Endothelial cell of umbilical vein (primary cell): Measurements from ENCODE around the gene ADGRB2. TPM values are rescaled to one million over a fixed set of nuclear protein-coding genes. Genes with fewer than 3 reads are reported as not detected.

ENCODE experiments used
- BruUV-seq: library from RNA; stranded (reverse); fragments of 400-500 nt; replicated peaks from 2 replicates; lab custom pipeline; 2021; lab: Mats Ljungman, UMichigan
- CTCF ChIA-PET: fragments of 300-600, 350-600 bp; sonication (Branson Sonifier 250); formaldehyde crosslinking; loops from one replicate; lab custom pipeline; 2021; ENCODE audit warnings: antibody characterized with exemption, inconsistent platforms; lab: Charles Lee
- POLR2A ChIA-PET: fragments of 300-600, 350-600 bp; sonication (Branson Sonifier 250); formaldehyde crosslinking; loops from one replicate; lab custom pipeline; 2021; ENCODE audit warnings: antibody characterized with exemption, inconsistent platforms; lab: Charles Lee
- DNase-seq: peaks from one replicate; pipeline ENCODE4 v3.0.0-alpha.2; 2011; ENCODE audit warnings: low read depth, low spot score
- FAIRE-seq: peaks from 2 replicates; lab custom pipeline; 2011; peaks lifted over from hg19 to GRCh38; lab: Jason Lieb, UNC
- H2AFZ ChIP-seq: 2 replicates; pipeline ENCODE4 v1.6.0; 2012; ENCODE audit warnings: low read depth, low read length, control low read depth, inconsistent platforms
- H3K27ac ChIP-seq: 2 replicates; pipeline ENCODE4 v1.5.1; 2011; ENCODE audit warnings: low read depth, mild to moderate bottlenecking, control low read depth, low read length, moderate library complexity; ENCODE audit not compliant: insufficient read depth
- H3K27me3 ChIP-seq, 2 experiments: 2 replicates each; pipeline versions ENCODE4 v1.6.0 to v1.6.1; 2011; ENCODE audit warnings: low read length in 2 of 2, mixed read lengths in 1 of 2; ENCODE audit not compliant: control insufficient read depth in 2 of 2, insufficient read depth in 2 of 2
- H3K36me3 ChIP-seq, 2 experiments: 2 replicates in 1 of 2; 3 replicates in 1 of 2; pipeline ENCODE4 v1.5.1; 2011; ENCODE audit warnings: low read length in 2 of 2, mild to moderate bottlenecking in 1 of 2, moderate library complexity in 1 of 2; ENCODE audit not compliant: control insufficient read depth in 2 of 2, insufficient read depth in 2 of 2; ENCODE audit errors: extremely low read depth in 1 of 2
- H3K4me1 ChIP-seq: 3 replicates; pipeline ENCODE4 v1.5.1; 2011; ENCODE audit warnings: mild to moderate bottlenecking, low read length; ENCODE audit not compliant: control insufficient read depth, insufficient read depth; ENCODE audit errors: extremely low read depth
- H3K4me2 ChIP-seq: 2 replicates; pipeline ENCODE4 v1.6.1; 2011; ENCODE audit warnings: low read length, control low read depth, mixed read lengths; ENCODE audit not compliant: insufficient read depth
- H3K4me3 ChIP-seq, 3 experiments: fragments of 200-600 bp in 1 of 3; sonication (generic), shearing (Covaris generic) in 1 of 3; replicated peaks in 1 of 3; 2 replicates each; pipeline ENCODE4 v1.5.1; 2011 to 2016; ENCODE audit warnings: control low read depth in 3 of 3, low read length in 3 of 3, mild to moderate bottlenecking in 2 of 3, inconsistent platforms in 1 of 3, low read depth in 1 of 3, moderate library complexity in 1 of 3; ENCODE audit not compliant: insufficient read depth in 1 of 3
- H3K79me2 ChIP-seq: 2 replicates; pipeline ENCODE4 v1.6.0; 2012; ENCODE audit warnings: low read length, inconsistent platforms; ENCODE audit not compliant: control insufficient read depth, insufficient read depth
- H3K9ac ChIP-seq: replicated peaks from 2 replicates; pipeline ENCODE3; 2011; ENCODE audit warnings: low read length, control low read depth; ENCODE audit not compliant: insufficient read depth; ENCODE audit errors: extremely low read depth
- H3K9me1 ChIP-seq: replicated peaks from 3 replicates; pipeline ENCODE4 v1.6.0; 2011; ENCODE audit warnings: mild to moderate bottlenecking, low read length; ENCODE audit not compliant: control insufficient read depth, insufficient read depth; ENCODE audit errors: extremely low read depth
- H3K9me3 ChIP-seq: replicated peaks from 2 replicates; pipeline ENCODE4 v1.5.1; 2012; ENCODE audit warnings: low read length, inconsistent platforms; ENCODE audit not compliant: control insufficient read depth, insufficient read depth
- H4K20me1 ChIP-seq: replicated peaks from 2 replicates; pipeline ENCODE3; 2011; ENCODE audit warnings: mild to moderate bottlenecking, low read length; ENCODE audit not compliant: control insufficient read depth, insufficient read depth; ENCODE audit errors: extremely low read depth
- CTCF ChIP-seq, 2 donors: IDR thresholded peaks; 1 replicate in 1 of 2; 2 replicates in 1 of 2; pipeline ENCODE4 v1.5.1; 2011; ENCODE audit warnings: low read length in 2 of 2, mild to moderate bottlenecking in 2 of 2, moderate library complexity in 2 of 2, control low read depth in 1 of 2, inconsistent platforms in 1 of 2, low read depth in 1 of 2; ENCODE audit not compliant: insufficient read depth in 1 of 2; ENCODE audit errors: extremely low read depth in 1 of 2
- EZH2 ChIP-seq: IDR thresholded peaks from 2 replicates; pipeline ENCODE4 v1.6.1; 2012; ENCODE audit warnings: borderline replicate concordance, low read depth, mild to moderate bottlenecking, moderate library complexity, low read length, inconsistent platforms; ENCODE audit not compliant: severe bottlenecking
- FOS ChIP-seq: IDR thresholded peaks from 2 replicates; pipeline ENCODE4 v1.6.1; 2011; ENCODE audit warnings: mild to moderate bottlenecking, low read length, moderate library complexity, borderline replicate concordance; ENCODE audit not compliant: insufficient read depth
- GATA2 ChIP-seq: IDR thresholded peaks from 2 replicates; pipeline ENCODE4 v1.7.0; 2011; ENCODE audit warnings: low read depth, mild to moderate bottlenecking, moderate library complexity, mixed read lengths, low read length; ENCODE audit not compliant: insufficient read length, insufficient read depth
- JUN ChIP-seq: IDR thresholded peaks from 2 replicates; pipeline ENCODE4 v1.6.1; 2011; ENCODE audit warnings: borderline replicate concordance, low read depth; ENCODE audit not compliant: insufficient read length, insufficient read depth
- MAX ChIP-seq: IDR thresholded peaks from 2 replicates; pipeline ENCODE4 v1.6.1; 2011; ENCODE audit not compliant: insufficient read depth, insufficient read length
- MYC ChIP-seq: IDR thresholded peaks from one replicate; pipeline ENCODE4 v1.6.1; 2011; ENCODE audit warnings: mild to moderate bottlenecking, low read depth, low read length
- POLR2A ChIP-seq: IDR thresholded peaks from 2 replicates; pipeline ENCODE4 v1.6.1; 2012; ENCODE audit warnings: low read depth, mild to moderate bottlenecking, control low read depth, low read length
- POLR2AphosphoS5 ChIP-seq: IDR thresholded peaks from 2 replicates; pipeline ENCODE4 v1.6.1; 2012; ENCODE audit warnings: low read depth, mild to moderate bottlenecking, control low read depth, low read length, moderate library complexity; ENCODE audit not compliant: insufficient read depth
- dilution Hi-C: fragments of 300-500 bp; cut with MboI; formaldehyde crosslinking; loops from one replicate; pipeline ENCODE4 v1.15.0; 2019; ENCODE audit warnings: low sequenced_read_pairs; ENCODE audit not compliant: extremely low pct_ligation_motif_present
- intact Hi-C: fragments of 100-400 bp; cut with micrococcal nuclease; formaldehyde crosslinking; loops from one replicate; pipeline ENCODE4 v1.10.0; 2022
- polyA plus RNA-seq, 4 experiments: library from polyadenylated mRNA; depleted of rRNA in 3 of 4; stranded (reverse) in 3 of 4; unstranded in 1 of 4; fragments of >200 nt; gene quantifications; 2 replicates each; pipeline versions ENCODE4 v1.2.1 to v1.2.3, GENCODE V29; 2011 to 2012; ENCODE audit warnings: missing spikeins in 1 of 4
- total RNA-seq: library from RNA; stranded (reverse); gene quantifications from 2 replicates; pipeline ENCODE4 v1.2.3, GENCODE V29; 2021

ADGRB2 gene
- total and polyA plus RNA-seq, 2 donors (not counting 3 experiments of a cell fraction or from before 2014, with no cell fraction given) = 1.3 to 1.5 TPM

DNA sequence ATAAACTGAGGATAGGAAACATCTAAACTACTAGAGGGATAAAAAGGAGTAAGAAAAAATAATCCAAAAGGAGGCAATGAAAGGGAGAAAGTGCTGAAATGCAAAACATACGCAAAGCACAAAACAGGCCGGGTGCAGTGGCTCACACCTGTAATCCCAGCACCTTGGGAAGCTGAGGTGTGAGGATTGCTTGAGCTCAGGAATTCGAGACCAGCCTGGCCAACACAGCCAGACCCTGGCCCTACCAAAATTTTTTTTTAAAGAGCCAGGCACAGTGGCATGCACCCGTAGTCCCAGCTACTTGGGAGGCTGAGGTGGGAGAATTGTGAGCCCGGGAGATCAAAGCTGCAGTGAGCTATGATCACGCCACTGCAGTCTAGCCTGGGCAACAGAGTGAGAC is 41.2 kb upstream of the ADGRB2 start:
- Histone ChIP-seq H3K27ac (no peak overlapping the region), H3K4me2 (no peak overlapping the region), H3K4me3 (no peak overlapping the region), H3K9me1 (no peaks in the 10 kb centered on the region), H3K79me2 (no peaks in the 10 kb centered on the region), H3K27me3 (no peaks in the 10 kb centered on the region), H2AFZ (no peak overlapping the region), H3K36me3 (no peaks in the 10 kb centered on the region), H3K4me1 (peaks cover 5% of the 10 kb centered on the region), H3K9ac (no peak overlapping the region), H4K20me1 (no peaks in the 10 kb centered on the region), H3K9me3 (no peaks in the 10 kb centered on the region)
- dilution Hi-C loops (no loop called here), intact Hi-C loops (no loop called here)
- DNase-seq (no peak), FAIRE-seq (no peak)
- TF ChIP-seq FOS (no peak), EZH2 (no peak), POLR2AphosphoS5 (no peak), POLR2A (no peak)
- BruUV-seq = no TSS peak
- ChIA-PET POLR2A (no interaction called here), CTCF (interaction anchor here (1.6 to 1.7 kb wide), 2 partner anchors 10 to 159 kb away, joined by 6 to 11 read pairs; partner anchors contain the start of gene SPOCD1)

- no peak overlapping the region for H2AFZ ChIP-seq
- H3K4me2 ChIP-seq = no peak overlapping the region
- H3K27me3 ChIP-seq = no peaks in the 10 kb centered on the region
- peaks cover 8% of the 10 kb centered on the region for H3K4me1 ChIP-seq
- no peak overlapping the region for H3K4me3 ChIP-seq
- ChIA-PET CTCF (interaction anchor here (1.1 to 1.7 kb wide), 4 partner anchors 15 to 259 kb away, joined by 3 to 6 read pairs (median 5); no protein-coding TSS in a partner anchor), POLR2A (no interaction called here)
- intact Hi-C loops (no loop called here), dilution Hi-C loops (no loop called here)
- H3K9me3 ChIP-seq = no peaks in the 10 kb centered on the region
- H3K9me1 ChIP-seq = no peaks in the 10 kb centered on the region
- FAIRE-seq = no peak
- BruUV-seq = no TSS peak
- H3K36me3 ChIP-seq = no peaks in the 10 kb centered on the region
- no peak overlapping the region for H3K27ac ChIP-seq
- no peaks in the 10 kb centered on the region for H4K20me1 ChIP-seq
- H3K9ac ChIP-seq = no peak overlapping the region
- TF ChIP-seq FOS (no peak), MAX (no peak), JUN (no peak), CTCF (IDR thresholded peaks at IDR 0.05; ENCODE audit: extremely low read depth in 1 of 2, insufficient read depth in 1 of 2, low read depth in 1 of 2, low read length in 2 of 2) (no peak), POLR2A (no peak), MYC (no peak), GATA2 (no peak), EZH2 (no peak), POLR2AphosphoS5 (no peak)
- DNase-seq = no peak
- H3K79me2 ChIP-seq = no peaks in the 10 kb centered on the region
Observed at GRCh38 chr1:31804098-31804497, 40.0 kb upstream of the ADGRB2 start.
